Adipocyte (in vitro differentiated cells): Measurements from ENCODE around the gene ACTL6A.

Experiments
- DNase-seq: peaks from one replicate; pipeline ENCODE4 v3.0.0-alpha.2; 2015; ENCODE audit warnings: low read depth
- H3K27me3 ChIP-seq: replicated peaks from 2 replicates; pipeline ENCODE4 v1.7.0; 2013; ENCODE audit warnings: mild to moderate bottlenecking, low read length, moderate library complexity; ENCODE audit not compliant: control insufficient read depth, insufficient read depth
- H3K36me3 ChIP-seq: 2 replicates; pipeline ENCODE4 v1.7.0; 2013; ENCODE audit warnings: low read length, mild to moderate bottlenecking, moderate library complexity; ENCODE audit not compliant: control insufficient read depth, insufficient read depth, severe bottlenecking
- H3K4me1 ChIP-seq: 2 replicates; pipeline ENCODE4 v1.7.0; 2013; ENCODE audit warnings: mild to moderate bottlenecking, low read length, moderate library complexity; ENCODE audit not compliant: control insufficient read depth, insufficient read depth
- H3K4me3 ChIP-seq: 2 replicates; pipeline ENCODE4 v1.7.0; 2013; ENCODE audit warnings: mild to moderate bottlenecking, low read length, moderate library complexity
- H3K9ac ChIP-seq: 2 replicates; pipeline ENCODE4 v1.7.0; 2013; ENCODE audit warnings: mild to moderate bottlenecking, low read length, moderate library complexity
- H3K9me3 ChIP-seq: 2 replicates; pipeline ENCODE4 v1.7.0; 2013; ENCODE audit warnings: mild to moderate bottlenecking, low read length, moderate library complexity; ENCODE audit not compliant: control insufficient read depth

ACTL6A gene

GRCh38 chr3:179591313-179591712, 28.6 kb downstream of the ACTL6A start:
- Histone ChIP-seq H3K4me1 (peaks cover 34% of the 10 kb centered on the region), H3K36me3 (peaks cover 79% of the 10 kb centered on the region), H3K4me3 (no peak overlapping the region), H3K27me3 (no peaks in the 10 kb centered on the region), H3K9ac (peak overlapping the region; percentile 61), H3K9me3 (no peaks in the 10 kb centered on the region)
- no peak for DNase-seq

- Histone ChIP-seq H3K9me3 (no peaks in the 10 kb centered on the region), H3K36me3 (peaks cover 76% of the 10 kb centered on the region), H3K27me3 (no peaks in the 10 kb centered on the region), H3K4me3 (no peak overlapping the region), H3K9ac (no peak overlapping the region), H3K4me1 (peaks cover 17% of the 10 kb centered on the region)
- DNase-seq = no peak
These were observed 36.8 kb downstream of the ACTL6A start for GRCh38 chr3:179599531-179599930.

GRCh38 chr3:179603321-179603720, 40.6 kb downstream of the ACTL6A start:
- Histone ChIP-seq H3K4me1 (peaks cover 34% of the 10 kb centered on the region), H3K36me3 (peaks cover 42% of the 10 kb centered on the region), H3K27me3 (no peaks in the 10 kb centered on the region), H3K9me3 (no peaks in the 10 kb centered on the region), H3K4me3 (peak overlapping the region; percentile 99), H3K9ac (peak overlapping the region; percentile 94)
- no peak for DNase-seq

- Histone ChIP-seq H3K9ac (peak overlapping the region; percentile 94), H3K36me3 (peaks cover 38% of the 10 kb centered on the region), H3K4me3 (peak overlapping the region; percentile 99), H3K9me3 (no peaks in the 10 kb centered on the region), H3K4me1 (peaks cover 34% of the 10 kb centered on the region), H3K27me3 (no peaks in the 10 kb centered on the region)
- DNase-seq = peak; percentile 25
These were observed 41.1 kb downstream of the ACTL6A start for GRCh38 chr3:179603831-179604230.

GRCh38 chr3:179604321-179605078, 41.8 kb downstream of the ACTL6A start, which contains the start of the genes MRPL47 and NDUFB5:
Gene MRPL47, minus strand, starts transcription at chr3:179604638. Its CDS starts 14 bp downstream, at chr3:179604624.
Gene NDUFB5, plus strand, starts transcription at chr3:179604794. Its CDS starts 22 bp downstream, at chr3:179604816.
- H3K4me3 ChIP-seq = peak within 1 kb of the TSS; percentile 99
- peak; percentile 99 for DNase-seq
- H3K9ac ChIP-seq = peak within 1 kb of the TSS; percentile 94
- H3K36me3 ChIP-seq = peaks cover 33% of the 10 kb centered on the region
- H3K4me1 ChIP-seq = peaks cover 34% of the 10 kb centered on the region
- H3K27me3 ChIP-seq = no peaks in the 10 kb centered on the region
- H3K9me3 ChIP-seq = no peaks in the 10 kb centered on the region

GRCh38 chr3:179606534-179607085, 43.9 kb downstream of the ACTL6A start:
- Histone ChIP-seq H3K4me3 (peak overlapping the region; percentile 44), H3K9ac (no peak overlapping the region), H3K9me3 (no peaks in the 10 kb centered on the region), H3K27me3 (no peaks in the 10 kb centered on the region), H3K4me1 (peaks cover 34% of the 10 kb centered on the region), H3K36me3 (peaks cover 12% of the 10 kb centered on the region)
- peak; percentile 52 for DNase-seq

- H3K4me3 ChIP-seq = no peak overlapping the region
- H3K9me3 ChIP-seq = no peaks in the 10 kb centered on the region
- DNase-seq = no peak
- no peaks in the 10 kb centered on the region for H3K27me3 ChIP-seq
- peaks cover 32% of the 10 kb centered on the region for H3K4me1 ChIP-seq
- H3K9ac ChIP-seq = no peak overlapping the region
- H3K36me3 ChIP-seq = peaks cover 6% of the 10 kb centered on the region
These were observed 46.4 kb downstream of the ACTL6A start for GRCh38 chr3:179608931-179609720.

- H3K4me3 ChIP-seq = no peak overlapping the region
- no peaks in the 10 kb centered on the region for H3K27me3 ChIP-seq
- no peaks in the 10 kb centered on the region for H3K9me3 ChIP-seq
- no peak overlapping the region for H3K9ac ChIP-seq
- H3K36me3 ChIP-seq = peaks cover 6% of the 10 kb centered on the region
- H3K4me1 ChIP-seq = peaks cover 37% of the 10 kb centered on the region
- no peak for DNase-seq
These were observed 47.3 kb downstream of the ACTL6A start for GRCh38 chr3:179610066-179610465.

GRCh38 chr3:179613807-179614206, 51.1 kb downstream of the ACTL6A start:
- peak; percentile 62 for DNase-seq

GRCh38 chr3:179615458-179616173, 52.9 kb downstream of the ACTL6A start:
- peak; percentile 35 for DNase-seq
- H3K27me3 ChIP-seq = no peaks in the 10 kb centered on the region
- no peaks in the 10 kb centered on the region for H3K9me3 ChIP-seq
- H3K4me3 ChIP-seq = no peak overlapping the region
- H3K4me1 ChIP-seq = peaks cover 29% of the 10 kb centered on the region
- H3K9ac ChIP-seq = no peak overlapping the region
- H3K36me3 ChIP-seq = peaks cover 29% of the 10 kb centered on the region

More at GRCh38 chr3:179613807-179614206, 51.1 kb downstream of the ACTL6A start:
- Histone ChIP-seq H3K27me3 (no peaks in the 10 kb centered on the region), H3K36me3 (peaks cover 24% of the 10 kb centered on the region), H3K9me3 (no peaks in the 10 kb centered on the region), H3K9ac (peak overlapping the region; percentile 1), H3K4me1 (peaks cover 29% of the 10 kb centered on the region), H3K4me3 (no peak overlapping the region)
